ENCODE results near the gene DNAH17. TPM values are rescaled to one million over a fixed set of nuclear protein-coding genes. Genes with fewer than 3 reads are reported as not detected.

The DNAH17 gene
- total RNA-seq, 2 donors from 2014 or later = not detected

DNA sequence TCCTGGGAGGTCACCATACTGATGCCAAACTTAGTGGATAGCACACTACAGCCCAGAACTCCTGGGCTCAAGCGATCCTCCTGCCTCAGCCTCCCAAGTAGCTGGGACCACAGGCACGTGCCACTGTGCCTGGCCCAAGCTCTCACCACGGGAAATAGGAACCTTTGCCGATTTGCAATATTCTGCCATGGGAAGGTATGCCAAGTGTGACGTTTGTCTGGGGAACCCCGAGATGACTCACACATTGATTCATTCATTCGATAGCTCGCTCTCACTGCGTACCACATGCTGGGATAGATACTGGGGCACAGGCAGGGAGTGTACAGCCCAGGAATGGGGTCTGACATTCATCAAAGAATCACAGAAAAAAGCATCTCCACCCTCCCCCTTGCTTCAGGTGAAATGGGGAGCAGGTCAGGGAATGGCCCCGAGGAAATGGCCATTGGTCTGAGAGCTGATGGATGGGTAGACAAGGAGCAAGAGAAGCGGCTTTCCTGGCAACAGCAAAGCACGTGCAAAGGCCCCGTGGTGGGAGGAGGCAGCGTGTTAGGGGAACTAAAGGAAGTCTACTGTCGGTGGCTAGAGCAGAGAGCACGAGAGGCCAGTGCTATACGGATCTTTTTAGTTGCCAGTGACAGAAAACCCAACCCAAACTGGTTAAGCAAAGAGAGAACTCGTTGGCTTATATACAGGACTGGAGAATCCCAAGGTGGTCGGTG is 44.1 kb downstream of the DNAH17 start:
- intact Hi-C loops (cut with DNase I) = no loop called here
- Histone ChIP-seq H3K4me1 (peaks cover 21% of the 10 kb centered on the region), H3K27ac (no peak overlapping the region), H3K27me3 (no peaks in the 10 kb centered on the region), H3K36me3 (replicated peaks in 1 of 2; ENCODE audit: insufficient read depth in 1 of 2, low read depth in 2 of 2) (no peaks in the 10 kb centered on the region), H3K9me3 (no peaks in the 10 kb centered on the region), H3K4me3 (no peak overlapping the region)
- no peak for ATAC-seq
- DNase-seq = no peak
- WGBS, 2 donors = 86 to 90% methylated on average over 15 to 19 of the region's 19 CpGs
- TF ChIP-seq POLR2A (IDR thresholded peaks at IDR 0.05) = no peak
- TF ChIP-seq, protein P1, sequence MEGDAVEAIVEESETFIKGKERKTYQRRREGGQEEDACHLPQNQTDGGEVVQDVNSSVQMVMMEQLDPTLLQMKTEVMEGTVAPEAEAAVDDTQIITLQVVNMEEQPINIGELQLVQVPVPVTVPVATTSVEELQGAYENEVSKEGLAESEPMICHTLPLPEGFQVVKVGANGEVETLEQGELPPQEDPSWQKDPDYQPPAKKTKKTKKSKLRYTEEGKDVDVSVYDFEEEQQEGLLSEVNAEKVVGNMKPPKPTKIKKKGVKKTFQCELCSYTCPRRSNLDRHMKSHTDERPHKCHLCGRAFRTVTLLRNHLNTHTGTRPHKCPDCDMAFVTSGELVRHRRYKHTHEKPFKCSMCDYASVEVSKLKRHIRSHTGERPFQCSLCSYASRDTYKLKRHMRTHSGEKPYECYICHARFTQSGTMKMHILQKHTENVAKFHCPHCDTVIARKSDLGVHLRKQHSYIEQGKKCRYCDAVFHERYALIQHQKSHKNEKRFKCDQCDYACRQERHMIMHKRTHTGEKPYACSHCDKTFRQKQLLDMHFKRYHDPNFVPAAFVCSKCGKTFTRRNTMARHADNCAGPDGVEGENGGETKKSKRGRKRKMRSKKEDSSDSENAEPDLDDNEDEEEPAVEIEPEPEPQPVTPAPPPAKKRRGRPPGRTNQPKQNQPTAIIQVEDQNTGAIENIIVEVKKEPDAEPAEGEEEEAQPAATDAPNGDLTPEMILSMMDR (IDR thresholded peaks at IDR 0.05) = no peak

DNA sequence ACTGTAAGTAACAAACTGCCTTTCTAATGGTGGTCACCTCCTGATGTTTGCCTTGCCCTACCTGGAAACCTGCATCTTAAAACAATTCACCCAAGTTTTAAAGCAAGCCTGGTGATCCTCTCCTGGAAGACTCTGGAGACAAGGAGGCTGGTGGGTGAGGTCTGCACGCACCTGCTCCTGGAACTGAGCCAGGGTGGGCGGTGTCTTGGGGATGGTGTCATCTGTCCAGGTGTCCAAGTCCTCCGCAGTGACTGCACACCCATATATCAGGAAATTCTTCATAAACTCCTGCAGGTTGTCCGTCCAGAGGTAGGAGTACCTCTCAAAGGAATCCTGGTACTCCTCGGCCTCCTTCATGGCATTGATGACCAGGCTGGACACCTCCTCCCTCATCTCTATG is 44.9 kb downstream of the DNAH17 start:
- WGBS, 2 donors = 65 to 87% methylated on average over 3 to 5 of the region's 5 CpGs
- DNase-seq (no peak), ATAC-seq (no peak)
- Histone ChIP-seq H3K27me3 (no peaks in the 10 kb centered on the region), H3K36me3 (replicated peaks in 1 of 2; ENCODE audit: insufficient read depth in 1 of 2, low read depth in 2 of 2) (no peaks in the 10 kb centered on the region), H3K27ac (no peak overlapping the region), H3K9me3 (no peaks in the 10 kb centered on the region), H3K4me1 (peaks cover 21% of the 10 kb centered on the region), H3K4me3 (no peak overlapping the region)
- intact Hi-C loops (cut with DNase I) = no loop called here
- no peak for TF ChIP-seq POLR2A (IDR thresholded peaks at IDR 0.05)
- TF ChIP-seq, protein P1 (IDR thresholded peaks at IDR 0.05) = no peak

DNA sequence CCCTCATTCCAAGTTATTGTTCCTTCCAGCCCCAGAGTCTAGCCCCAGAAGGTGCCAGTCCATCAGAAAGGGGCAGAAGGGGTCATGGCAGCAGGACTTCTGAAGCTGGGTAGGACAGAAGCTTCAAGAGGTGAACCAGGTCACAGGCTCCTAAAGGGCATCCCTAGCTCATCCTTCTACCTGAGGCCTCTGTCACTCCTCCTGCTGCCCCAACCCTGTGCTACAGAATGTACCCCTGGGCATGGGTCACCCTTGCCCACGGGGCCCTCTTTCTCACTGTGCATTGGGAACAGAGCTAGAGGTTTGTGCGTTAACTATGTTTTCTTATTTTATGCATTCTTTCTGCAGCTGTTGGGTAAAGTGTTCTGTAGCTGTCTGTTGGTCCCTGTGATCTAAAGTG is 46.5 kb downstream of the DNAH17 start:
- no peaks in the 10 kb centered on the region for H3K36me3 ChIP-seq (replicated peaks in 1 of 2; ENCODE audit: insufficient read depth in 1 of 2, low read depth in 2 of 2)
- WGBS, 2 donors = 94 to 95% methylated on average over 2 of the region's 2 CpGs
- no peaks in the 10 kb centered on the region for H3K9me3 ChIP-seq
- H3K27me3 ChIP-seq = no peaks in the 10 kb centered on the region
- intact Hi-C loops (cut with DNase I) = no loop called here
- H3K4me3 ChIP-seq = no peak overlapping the region
- no peak for ATAC-seq
- TF ChIP-seq POLR2A (IDR thresholded peaks at IDR 0.05) = no peak
- TF ChIP-seq, protein P1 (IDR thresholded peaks at IDR 0.05) = no peak
- no peak for DNase-seq
- H3K27ac ChIP-seq = no peak overlapping the region
- peaks cover 18% of the 10 kb centered on the region for H3K4me1 ChIP-seq

DNA sequence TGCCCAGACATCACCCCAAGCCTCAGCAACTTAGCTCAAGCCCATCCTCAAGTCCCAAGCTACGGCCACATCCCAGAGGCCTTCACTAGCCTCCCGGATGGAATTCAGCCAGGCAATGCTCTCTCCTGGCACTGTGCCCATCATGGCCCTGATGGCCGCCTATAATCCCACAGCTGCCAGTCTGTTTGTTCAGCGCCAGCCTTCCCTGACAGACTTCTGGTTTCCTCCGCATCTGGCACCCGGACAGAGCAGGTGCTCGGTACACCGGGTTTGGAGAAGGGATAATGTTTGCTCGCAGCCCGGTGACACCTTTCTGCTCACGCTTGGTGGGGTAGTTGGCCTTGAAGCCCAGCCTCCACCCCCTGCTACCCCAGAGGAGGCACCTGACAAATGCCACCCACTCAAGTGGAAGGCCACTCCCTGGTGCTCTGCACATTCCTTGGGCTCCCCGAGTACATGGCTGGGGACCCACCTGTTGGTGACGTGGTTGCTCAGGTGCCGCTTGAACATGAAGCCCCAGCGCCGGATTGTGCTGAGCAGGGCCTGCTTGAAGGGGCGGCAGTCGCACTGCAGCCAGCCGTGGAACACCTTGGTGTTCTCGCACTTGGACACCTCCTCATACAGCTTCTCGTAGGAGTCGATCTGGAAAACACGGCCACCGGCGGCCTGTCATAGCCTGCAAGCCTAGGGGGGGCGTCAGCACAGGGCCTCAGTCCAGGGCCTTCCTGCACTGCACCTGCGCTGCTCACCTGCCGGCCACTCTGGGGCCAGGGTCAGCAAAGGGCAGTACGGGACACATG is 47.1 kb downstream of the DNAH17 start:
- Histone ChIP-seq H3K27ac (no peak overlapping the region), H3K36me3 (replicated peaks in 1 of 2; ENCODE audit: insufficient read depth in 1 of 2, low read depth in 2 of 2) (no peaks in the 10 kb centered on the region), H3K27me3 (no peaks in the 10 kb centered on the region), H3K9me3 (no peaks in the 10 kb centered on the region), H3K4me1 (peaks cover 12% of the 10 kb centered on the region), H3K4me3 (no peak overlapping the region)
- intact Hi-C loops (cut with DNase I) = no loop called here
- DNase-seq (peak; percentile 47 to 77 (median 76)), ATAC-seq (peak; percentile 38)
- WGBS, 2 donors = 28 to 56% methylated on average over 2 to 27 of the region's 29 CpGs
- TF ChIP-seq, protein P1 (IDR thresholded peaks at IDR 0.05) = no peak
- no peak for TF ChIP-seq POLR2A (IDR thresholded peaks at IDR 0.05)
